ENCODE measurements around the gene SLC25A27.

The SLC25A27 gene

GRCh38 chr6:46651816-46652215, 959 bp upstream of the SLC25A27 start:
- no peak for DNase-seq

GRCh38 chr6:46652232-46652602, 558 bp upstream of the SLC25A27 start:
- peak; percentile 66 for DNase-seq

GRCh38 chr6:46653439-46654195, 842 bp downstream of the SLC25A27 start:
- DNase-seq: no peak

- no peak for DNase-seq
Observed at GRCh38 chr6:46655803-46656202, 3.0 kb downstream of the SLC25A27 start.

- no peak for DNase-seq
Observed at GRCh38 chr6:46657642-46658041, 4.9 kb downstream of the SLC25A27 start.

GRCh38 chr6:46661483-46661882, 8.7 kb downstream of the SLC25A27 start:
- no peak for DNase-seq

- no peak for DNase-seq
Observed at GRCh38 chr6:46667377-46667776, 14.6 kb downstream of the SLC25A27 start.

GRCh38 chr6:46674410-46674809, 21.6 kb downstream of the SLC25A27 start:
- no peak for DNase-seq

GRCh38 chr6:46676604-46677313, 24.0 kb downstream of the SLC25A27 start:
- no peak for DNase-seq

GRCh38 chr6:46677314-46677654, 24.5 kb downstream of the SLC25A27 start:
- no peak for DNase-seq

GRCh38 chr6:46684771-46685170, 32.0 kb downstream of the SLC25A27 start:
- DNase-seq: no peak

- no peak for DNase-seq
Observed at GRCh38 chr6:46687619-46688097, 34.9 kb downstream of the SLC25A27 start, which contains the start of gene TDRD6. TDRD6 (plus strand) TSS chr6:46687885; CDS start chr6:46688129, 244 bp downstream.

- DNase-seq: no peak
Observed at GRCh38 chr6:46688117-46688965, 35.6 kb downstream of the SLC25A27 start.

GRCh38 chr6:46688966-46689335, 36.2 kb downstream of the SLC25A27 start:
- DNase-seq: no peak

GRCh38 chr6:46689657-46690056, 36.9 kb downstream of the SLC25A27 start:
- no peak for DNase-seq

- DNase-seq: no peak
Observed at GRCh38 chr6:46690141-46690755, 37.5 kb downstream of the SLC25A27 start.

- no peak for DNase-seq
Observed at GRCh38 chr6:46690911-46691451, 38.2 kb downstream of the SLC25A27 start.

- no peak for DNase-seq
Observed at GRCh38 chr6:46699970-46700369, 47.2 kb downstream of the SLC25A27 start.

GRCh38 chr6:46704562-46704961, 51.8 kb downstream of the SLC25A27 start:
- no peak for DNase-seq

GRCh38 chr6:46706464-46706863, 53.7 kb downstream of the SLC25A27 start:
- DNase-seq: no peak

GRCh38 chr6:46711491-46711890, 58.7 kb downstream of the SLC25A27 start:
- DNase-seq: no peak

GRCh38 chr6:46715141-46715540, 62.4 kb downstream of the SLC25A27 start:
- DNase-seq: no peak

GRCh38 chr6:46719099-46719498, 66.3 kb downstream of the SLC25A27 start:
- no peak for DNase-seq
